Endothelial cell of umbilical vein (primary cell): ENCODE data around the gene PRDM11.

Experiments
- CTCF ChIP-seq, 2 donors: IDR thresholded peaks; 1 replicate in 1 of 2; 2 replicates in 1 of 2; pipeline ENCODE4 v1.5.1; 2011; ENCODE audit warnings: low read length in 2 of 2, mild to moderate bottlenecking in 2 of 2, moderate library complexity in 2 of 2, control low read depth in 1 of 2, inconsistent platforms in 1 of 2, low read depth in 1 of 2; ENCODE audit not compliant: insufficient read depth in 1 of 2; ENCODE audit errors: extremely low read depth in 1 of 2
- EZH2 ChIP-seq: IDR thresholded peaks from 2 replicates; pipeline ENCODE4 v1.6.1; 2012; ENCODE audit warnings: borderline replicate concordance, low read depth, mild to moderate bottlenecking, moderate library complexity, low read length, inconsistent platforms; ENCODE audit not compliant: severe bottlenecking
- JUN ChIP-seq: IDR thresholded peaks from 2 replicates; pipeline ENCODE4 v1.6.1; 2011; ENCODE audit warnings: borderline replicate concordance, low read depth; ENCODE audit not compliant: insufficient read length, insufficient read depth
- MAX ChIP-seq: IDR thresholded peaks from 2 replicates; pipeline ENCODE4 v1.6.1; 2011; ENCODE audit not compliant: insufficient read depth, insufficient read length
- POLR2A ChIP-seq: IDR thresholded peaks from 2 replicates; pipeline ENCODE4 v1.6.1; 2012; ENCODE audit warnings: low read depth, mild to moderate bottlenecking, control low read depth, low read length
- POLR2AphosphoS5 ChIP-seq: IDR thresholded peaks from 2 replicates; pipeline ENCODE4 v1.6.1; 2012; ENCODE audit warnings: low read depth, mild to moderate bottlenecking, control low read depth, low read length, moderate library complexity; ENCODE audit not compliant: insufficient read depth

DNA sequence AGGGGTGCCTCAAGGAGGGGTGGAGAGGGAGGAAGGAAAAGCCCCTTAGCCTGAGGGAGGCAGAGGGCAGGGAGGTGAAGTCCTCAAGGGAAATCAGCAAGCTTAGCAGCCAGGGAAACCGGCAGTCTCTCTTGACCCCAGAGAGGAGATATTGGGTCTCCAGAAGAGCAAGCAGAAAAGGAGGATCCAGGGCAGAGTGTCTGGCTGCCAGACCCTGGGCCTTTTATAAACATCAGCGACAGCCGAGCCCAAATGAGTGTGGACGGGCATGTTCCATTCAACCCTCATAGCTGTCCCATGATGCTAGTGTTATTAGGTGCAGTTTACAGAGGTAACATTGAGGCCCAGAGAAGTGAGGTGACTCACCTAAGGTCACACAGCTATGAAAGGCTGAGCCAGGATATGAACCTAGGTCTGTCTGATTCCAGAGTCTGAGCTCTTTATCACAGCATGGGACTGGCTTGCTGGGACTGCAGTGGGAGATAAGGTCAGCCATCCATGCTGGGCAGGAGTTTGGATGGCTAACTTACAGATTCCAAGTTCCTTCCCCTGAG lies 9.3 kb downstream of the PRDM11 start:
- TF ChIP-seq MAX (no peak), POLR2A (no peak), CTCF (IDR thresholded peaks at IDR 0.05; ENCODE audit: extremely low read depth in 1 of 2, insufficient read depth in 1 of 2, low read depth in 1 of 2, low read length in 2 of 2) (no peak), POLR2AphosphoS5 (no peak), EZH2 (no peak), JUN (no peak)
